ENCODE results near the gene GPR161. TPM values are rescaled to one million over a fixed set of nuclear protein-coding genes. Genes with fewer than 3 reads are reported as not detected.

GPR161 gene
- total RNA-seq, 1 experiment from 2014 or later = 2.4 TPM

GRCh38 chr1:168095476-168095875, 41.3 kb downstream of the GPR161 start:
- intact Hi-C loops (cut with micrococcal nuclease; ENCODE audit: unreplicated experiment) = no loop called here
- no peaks in the 10 kb centered on the region for H3K4me1 ChIP-seq (ENCODE audit: control insufficient read depth, insufficient read depth, low read length)
- no peak for ATAC-seq
- peaks cover 3% of the 10 kb centered on the region; the same call in 1 of the 2 replicates for H3K27me3 ChIP-seq (ENCODE audit: control insufficient read depth, insufficient read depth, low read length)
- BruUV-seq (replicated peaks) = no TSS peak
- H3K36me3 ChIP-seq (ENCODE audit: control insufficient read depth, insufficient read depth, low read length) = no peaks in the 10 kb centered on the region
- in situ Hi-C loops (cut with HindIII; ENCODE audit: low pct_unique_long_range_greater_than_20kb, low sequenced_read_pairs) = no loop called here
- TF ChIP-seq SIN3A (IDR thresholded peaks at IDR 0.05; ENCODE audit: borderline replicate concordance, insufficient read depth, low read depth, low read length) (no peak), TCF7L2 (IDR thresholded peaks at IDR 0.05; ENCODE audit: low read depth, low read length) (no peak), CTCF (IDR thresholded peaks at IDR 0.05) (no peak), REST (IDR thresholded peaks at IDR 0.05; ENCODE audit: insufficient read depth in 1 of 2, low read depth in 2 of 2, low read length in 1 of 2) (no peak)
- POLR2A ChIA-PET = no interaction called here
- no peak overlapping the region for H3K4me3 ChIP-seq (ENCODE audit: low read depth in 2 of 2, low read length in 2 of 2)
- no peak overlapping the region for H3K27ac ChIP-seq (ENCODE audit: low read length)
- CTCF ChIA-PET = no interaction called here
- no peak for DNase-seq (ENCODE audit: low read depth, low spot score)
- H3K9me3 ChIP-seq (ENCODE audit: control insufficient read depth, insufficient read depth, low read depth, low read length) = no peaks in the 10 kb centered on the region

GRCh38 chr1:168093616-168094015, 43.1 kb downstream of the GPR161 start:
- Histone ChIP-seq H3K4me1 (ENCODE audit: control insufficient read depth, insufficient read depth, low read length) (peaks cover 5% of the 10 kb centered on the region), H3K36me3 (ENCODE audit: control insufficient read depth, insufficient read depth, low read length) (no peaks in the 10 kb centered on the region), H3K9me3 (ENCODE audit: control insufficient read depth, insufficient read depth, low read depth, low read length) (no peaks in the 10 kb centered on the region), H3K4me3 (ENCODE audit: low read depth in 2 of 2, low read length in 2 of 2) (no peak overlapping the region), H3K27ac (ENCODE audit: low read length) (no peak overlapping the region), H3K27me3 (ENCODE audit: control insufficient read depth, insufficient read depth, low read length) (peaks cover 3% of the 10 kb centered on the region; the same call in 1 of the 2 replicates)
- TF ChIP-seq POLR2AphosphoS5 (IDR thresholded peaks at IDR 0.05; ENCODE audit: low read depth, low read length) (no peak), SIN3A (IDR thresholded peaks at IDR 0.05; ENCODE audit: borderline replicate concordance, insufficient read depth, low read depth, low read length) (no peak), CTCF (IDR thresholded peaks at IDR 0.05) (no peak), TCF7L2 (IDR thresholded peaks at IDR 0.05; ENCODE audit: low read depth, low read length) (no peak), REST (IDR thresholded peaks at IDR 0.05; ENCODE audit: insufficient read depth in 1 of 2, low read depth in 2 of 2, low read length in 1 of 2) (no peak)
- BruUV-seq (replicated peaks) = no TSS peak
- DNase-seq (ENCODE audit: low read depth, low spot score) = no peak
- POLR2A ChIA-PET = no interaction called here
- no peak for ATAC-seq
- intact Hi-C loops (cut with micrococcal nuclease; ENCODE audit: unreplicated experiment) = no loop called here
- CTCF ChIA-PET = no interaction called here
- in situ Hi-C loops (cut with HindIII; ENCODE audit: low pct_unique_long_range_greater_than_20kb, low sequenced_read_pairs) = no loop called here
